GM23338 (cell line): ENCODE data around the gene EFEMP1. TPM values are rescaled to one million over a fixed set of nuclear protein-coding genes. Genes with fewer than 3 reads are reported as not detected.

Experiments used
- ATAC-seq: fragments of 200-7000 bp; cut with Tn5 transposase; 3 replicates; pipeline ENCODE4 v1.9.1; 2020
- DNase-seq: peaks from one replicate; pipeline ENCODE4 v3.0.0-alpha.2; 2015; ENCODE audit warnings: low spot score
- H2AFZ ChIP-seq: fragments of 200-600 bp; sonication (generic); 2 replicates; pipeline ENCODE4 v1.8.0; 2016; ENCODE audit warnings: antibody characterized with exemption, mild to moderate bottlenecking, moderate library complexity
- H3F3A ChIP-seq: fragments of 200-600 bp; sonication (generic); replicated peaks from 2 replicates; pipeline ENCODE4 v1.8.0; 2017; ENCODE audit warnings: antibody characterized with exemption, mixed run types, low read depth
- H3K27ac ChIP-seq: fragments of 200-600 bp; sonication (generic); 2 replicates; pipeline ENCODE4 v1.6.1; 2016; ENCODE audit warnings: low read depth
- H3K27me3 ChIP-seq: fragments of 200-600 bp; sonication (generic); 2 replicates; pipeline ENCODE4 v1.8.0; 2016; ENCODE audit warnings: mild to moderate bottlenecking, mixed run types, moderate library complexity; ENCODE audit not compliant: insufficient read depth
- H3K36me3 ChIP-seq: fragments of 200-600 bp; sonication (generic); 2 replicates; pipeline ENCODE4 v1.8.0; 2016; ENCODE audit warnings: mild to moderate bottlenecking; ENCODE audit not compliant: insufficient read depth
- H3K4me1 ChIP-seq: fragments of 200-600 bp; sonication (generic); 2 replicates; pipeline ENCODE4 v1.8.0; 2016; ENCODE audit warnings: mild to moderate bottlenecking, moderate library complexity; ENCODE audit not compliant: insufficient read depth
- H3K4me2 ChIP-seq: fragments of 200-600 bp; sonication (generic); 2 replicates; pipeline ENCODE4 v1.7.1; 2017; ENCODE audit warnings: mixed run types
- H3K4me3 ChIP-seq: fragments of 200-600 bp; sonication (generic); 2 replicates; pipeline ENCODE4 v1.6.1; 2016; ENCODE audit warnings: mixed run types
- H3K79me2 ChIP-seq: fragments of 200-600 bp; sonication (generic); replicated peaks from 2 replicates; pipeline ENCODE4 v1.8.0; 2017; ENCODE audit warnings: mild to moderate bottlenecking; ENCODE audit not compliant: insufficient read depth
- H3K9me2 ChIP-seq: fragments of 200-600 bp; sonication (generic); 2 replicates; pipeline ENCODE4 v1.8.0; 2017; ENCODE audit not compliant: insufficient read depth
- H4K20me1 ChIP-seq: fragments of 200-600 bp; sonication (generic); replicated peaks from 2 replicates; pipeline ENCODE4 v1.8.0; 2017; ENCODE audit warnings: mild to moderate bottlenecking; ENCODE audit not compliant: insufficient read depth
- H3K27ac Mint-ChIP-seq: 2 replicates; pipeline ENCODE4 v1.8.0; 2020; ENCODE audit warnings: inconsistent platforms, mild to moderate bottlenecking, moderate library complexity, mixed read lengths
- H3K27me3 Mint-ChIP-seq: 3 replicates; pipeline ENCODE4 v1.8.0; 2022; ENCODE audit warnings: low read depth, mild to moderate bottlenecking, moderate library complexity, mixed read lengths, inconsistent platforms; ENCODE audit not compliant: insufficient read depth, poor library complexity
- H3K36me3 Mint-ChIP-seq: 3 replicates; pipeline ENCODE4 v1.8.0; 2021; ENCODE audit warnings: low read depth, mild to moderate bottlenecking, inconsistent platforms, moderate library complexity, mixed read lengths
- H3K4me1 Mint-ChIP-seq: 3 replicates; pipeline ENCODE4 v1.8.0; 2020; ENCODE audit warnings: mild to moderate bottlenecking, inconsistent platforms, mixed read lengths
- H3K4me3 Mint-ChIP-seq: 3 replicates; pipeline ENCODE4 v1.8.0; 2021; ENCODE audit warnings: moderate library complexity, mild to moderate bottlenecking, inconsistent platforms, mixed read lengths
- H3K9me3 Mint-ChIP-seq: 3 replicates; pipeline ENCODE4 v1.8.0; 2020; ENCODE audit warnings: moderate library complexity, mild to moderate bottlenecking, inconsistent platforms, mixed read lengths
- CREB1 ChIP-seq: fragments of 250-450 bp; sonication (Bioruptor Pico); IDR thresholded peaks from 2 replicates; pipeline ENCODE4 v1.5.0; 2020; ENCODE audit warnings: low read depth, mild to moderate bottlenecking, moderate library complexity
- EZH2phosphoT487 ChIP-seq: fragments of 200-600 bp; sonication (generic); IDR thresholded peaks from one replicate; pipeline ENCODE4 v1.8.1; 2018; ENCODE audit warnings: antibody characterized with exemption; ENCODE audit not compliant: unreplicated experiment
- JUNB ChIP-seq: IDR thresholded peaks from one replicate; pipeline ENCODE4 v1.6.1; 2016; ENCODE audit warnings: antibody characterized with exemption; ENCODE audit not compliant: unreplicated experiment
- NANOG ChIP-seq: IDR thresholded peaks from 2 replicates; pipeline ENCODE4 v1.6.1; 2016; ENCODE audit warnings: antibody characterized with exemption, borderline replicate concordance
- POLR2AphosphoS5 ChIP-seq: IDR thresholded peaks from 2 replicates; pipeline ENCODE4 v1.6.1; 2016; ENCODE audit warnings: antibody characterized with exemption, low read depth
- ZNF114 ChIP-seq: fragments of 250-450 bp; sonication (Bioruptor Pico); IDR thresholded peaks from 2 replicates; pipeline ENCODE4 v1.5.0; 2020; ENCODE audit warnings: mild to moderate bottlenecking, moderate library complexity
- ZNF331 ChIP-seq: fragments of 250-450 bp; sonication (Bioruptor Pico); IDR thresholded peaks from 2 replicates; pipeline ENCODE4 v1.5.0; 2020; ENCODE audit warnings: low read depth, mild to moderate bottlenecking, moderate library complexity
- ZNF462 ChIP-seq: fragments of 250-450 bp; sonication (Bioruptor Pico); IDR thresholded peaks from 2 replicates; pipeline ENCODE4 v1.5.0; 2020; ENCODE audit warnings: mild to moderate bottlenecking, moderate library complexity
- polyA plus RNA-seq: library from polyadenylated mRNA; unstranded; fragments of >200 nt; fragmentation: Nextera tagmentation; extraction: Ambion mirVana; gene quantifications from 2 replicates; pipeline ENCODE4 v1.2.1, GENCODE V29; 2016
- total RNA-seq: library from RNA; depleted of rRNA; stranded (reverse); fragments of >200 nt; shearing (Covaris generic); gene quantifications from 2 replicates; pipeline ENCODE4 v1.2.3, GENCODE V29; 2014
- TF ChIP-seq, protein P1 (sequence below): IDR thresholded peaks from 2 replicates; pipeline ENCODE4 v1.6.1; 2016; ENCODE audit warnings: antibody characterized with exemption

EFEMP1 gene
- total and polyA plus RNA-seq, 2 experiments from 2014 or later = 12.6 to 22.5 TPM

GRCh38 chr2:55877087-55877436 is 46.5 kb downstream of the EFEMP1 start (continued):
- TF ChIP-seq ZNF462 (CRISPR knock-in tag) = no peak
- TF ChIP-seq, protein P1, sequence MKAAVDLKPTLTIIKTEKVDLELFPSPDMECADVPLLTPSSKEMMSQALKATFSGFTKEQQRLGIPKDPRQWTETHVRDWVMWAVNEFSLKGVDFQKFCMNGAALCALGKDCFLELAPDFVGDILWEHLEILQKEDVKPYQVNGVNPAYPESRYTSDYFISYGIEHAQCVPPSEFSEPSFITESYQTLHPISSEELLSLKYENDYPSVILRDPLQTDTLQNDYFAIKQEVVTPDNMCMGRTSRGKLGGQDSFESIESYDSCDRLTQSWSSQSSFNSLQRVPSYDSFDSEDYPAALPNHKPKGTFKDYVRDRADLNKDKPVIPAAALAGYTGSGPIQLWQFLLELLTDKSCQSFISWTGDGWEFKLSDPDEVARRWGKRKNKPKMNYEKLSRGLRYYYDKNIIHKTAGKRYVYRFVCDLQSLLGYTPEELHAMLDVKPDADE = no peak
- TF ChIP-seq JUNB = no peak
- no peak for TF ChIP-seq ZNF331 (CRISPR knock-in tag)
- TF ChIP-seq NANOG = no peak

DNA sequence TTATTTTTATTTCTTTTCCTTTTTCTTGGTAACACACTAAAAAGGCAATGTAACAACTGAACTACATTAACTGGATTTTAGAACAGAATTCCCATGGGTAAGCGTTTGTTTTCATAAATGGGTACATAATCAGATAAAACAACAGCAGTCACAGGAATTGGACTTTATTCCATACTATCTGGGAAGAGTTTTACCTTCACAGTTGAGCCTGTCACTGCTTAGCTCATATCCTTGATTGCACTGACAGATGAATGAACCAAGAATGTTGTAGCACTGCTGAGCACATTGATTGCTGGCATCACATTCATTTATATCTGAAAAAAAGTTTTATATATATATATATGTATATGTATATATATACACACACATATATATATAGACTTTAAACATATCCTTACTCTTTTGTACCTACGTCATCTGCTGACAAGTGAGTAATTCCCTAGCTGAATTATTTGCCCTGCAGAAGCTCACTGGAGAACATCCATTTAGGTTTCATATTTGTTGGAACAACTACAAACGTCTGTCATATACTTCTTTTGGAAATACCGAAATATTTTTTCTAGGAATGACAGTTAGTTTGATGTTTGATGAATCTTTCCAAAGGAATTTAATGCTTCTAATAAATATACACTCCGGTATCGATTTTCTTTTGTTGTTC is 47.0 kb downstream of the EFEMP1 start:
- Histone ChIP-seq H3F3A (no peaks in the 10 kb centered on the region), H3K4me2 (no peak overlapping the region), H3K4me1 (no peaks in the 10 kb centered on the region), H3K9me2 (no peaks in the 10 kb centered on the region), H3K36me3 (no peaks in the 10 kb centered on the region), H3K27me3 (no peaks in the 10 kb centered on the region), H3K79me2 (no peaks in the 10 kb centered on the region), H3K27ac (no peak overlapping the region), H4K20me1 (0 out of 2 replicates have a peak, but pooled peaks cover 5% of the 10 kb centered on the region), H3K4me3 (no peak overlapping the region), H2AFZ (no peak overlapping the region)
- no peak for DNase-seq
- Mint-ChIP-seq H3K27ac (no peak overlapping the region), H3K36me3 (no peaks in the 10 kb centered on the region), H3K27me3 (peaks cover 2% of the 10 kb centered on the region), H3K4me1 (no peaks in the 10 kb centered on the region), H3K4me3 (no peak overlapping the region), H3K9me3 (no peaks in the 10 kb centered on the region)
- ATAC-seq = no peak
- TF ChIP-seq ZNF462 (CRISPR knock-in tag) (no peak), ZNF331 (CRISPR knock-in tag) (no peak), CREB1 (CRISPR knock-in tag) (no peak), ZNF114 (no peak), POLR2AphosphoS5 (no peak), EZH2phosphoT487 (no peak)
